Liver (tissue), 9 donors: ENCODE data around the gene TJP2. TPM values are rescaled to one million over a fixed set of nuclear protein-coding genes. Genes with fewer than 3 reads are reported as not detected.

ENCODE experiments used
- DNase-seq: peaks from one replicate; pipeline ENCODE4 v3.0.0-alpha.2; 2017; ENCODE audit warnings: low spot score
- H3K27ac ChIP-seq, 2 donors: one replicate each; pipeline ENCODE4 v1.7.0; 2013; ENCODE audit warnings: inconsistent platforms in 2 of 2, low read length in 2 of 2, control low read depth in 1 of 2, low read depth in 1 of 2, mild to moderate bottlenecking in 1 of 2
- H3K27me3 ChIP-seq, 4 donors: one replicate each; pipeline versions ENCODE4 v1.6.1 to v1.7.0; 2013; ENCODE audit warnings: low read length in 3 of 4, inconsistent platforms in 1 of 4, mild to moderate bottlenecking in 1 of 4, moderate library complexity in 1 of 4; ENCODE audit not compliant: control insufficient read depth in 4 of 4, insufficient read depth in 4 of 4
- H3K36me3 ChIP-seq, 4 donors: one replicate each; pipeline versions ENCODE4 v1.6.1 to v1.7.0; 2013; ENCODE audit warnings: low read length in 3 of 4, mild to moderate bottlenecking in 3 of 4, low read depth in 1 of 4, moderate library complexity in 1 of 4; ENCODE audit not compliant: control insufficient read depth in 4 of 4, insufficient read depth in 3 of 4
- H3K4me1 ChIP-seq, 4 donors: one replicate each; pipeline versions ENCODE4 v1.6.1 to v1.7.0; 2013; ENCODE audit warnings: low read length in 3 of 4, mild to moderate bottlenecking in 3 of 4, moderate library complexity in 1 of 4; ENCODE audit not compliant: control insufficient read depth in 4 of 4, insufficient read depth in 4 of 4
- H3K4me3 ChIP-seq, 3 donors: one replicate each; pipeline versions ENCODE4 v1.6.1 to v1.7.0; 2013; ENCODE audit warnings: low read length in 3 of 3, control low read depth in 1 of 3, low read depth in 1 of 3, mild to moderate bottlenecking in 1 of 3
- H3K9ac ChIP-seq, 2 donors: one replicate each; pipeline ENCODE4 v1.7.0; 2013; ENCODE audit warnings: low read length in 2 of 2, mild to moderate bottlenecking in 2 of 2, moderate library complexity in 2 of 2, control low read depth in 1 of 2, low read depth in 1 of 2
- H3K9me3 ChIP-seq, 4 donors: one replicate each; pipeline versions ENCODE4 v1.6.1 to v1.7.0; 2013; ENCODE audit warnings: low read length in 3 of 4; ENCODE audit not compliant: control insufficient read depth in 4 of 4
- EGR1 ChIP-seq, 2 donors: IDR thresholded peaks; 2 replicates each; pipeline ENCODE4 v1.6.1; 2016 to 2018; ENCODE audit warnings: antibody characterized with exemption in 2 of 2, low read depth in 2 of 2
- FOXA1 ChIP-seq: IDR thresholded peaks from 2 replicates; pipeline ENCODE4 v1.6.1; 2016; ENCODE audit warnings: antibody characterized with exemption
- FOXA2 ChIP-seq: IDR thresholded peaks from 2 replicates; pipeline ENCODE4 v1.6.1; 2016; ENCODE audit warnings: antibody characterized with exemption
- GABPA ChIP-seq, 2 donors: IDR thresholded peaks in 1 of 2; conservative IDR thresholded peaks in 1 of 2; 2 replicates each; pipeline ENCODE4 v1.6.1; 2016; ENCODE audit warnings: antibody characterized with exemption in 2 of 2, mild to moderate bottlenecking in 1 of 2, moderate library complexity in 1 of 2
- HNF4A ChIP-seq, 2 donors: conservative IDR thresholded peaks; 2 replicates each; pipeline ENCODE4 v1.6.1; 2016; ENCODE audit warnings: antibody characterized with exemption in 2 of 2, mild to moderate bottlenecking in 2 of 2
- HNF4G ChIP-seq: IDR thresholded peaks from 2 replicates; pipeline ENCODE4 v1.6.1; 2016; ENCODE audit warnings: antibody characterized with exemption
- JUND ChIP-seq, 2 donors: IDR thresholded peaks; 2 replicates each; pipeline ENCODE4 v1.6.1; 2016; ENCODE audit warnings: antibody characterized with exemption in 2 of 2
- NR2F2 ChIP-seq: IDR thresholded peaks from 2 replicates; pipeline ENCODE4 v1.6.1; 2016; ENCODE audit warnings: antibody characterized with exemption
- RAD21 ChIP-seq, 2 donors: IDR thresholded peaks; 2 replicates each; pipeline ENCODE4 v1.6.1; 2016; ENCODE audit warnings: antibody characterized with exemption in 2 of 2, mild to moderate bottlenecking in 2 of 2
- RXRA ChIP-seq, 2 donors: IDR thresholded peaks; 2 replicates each; pipeline ENCODE4 v1.6.1; 2017 to 2018; ENCODE audit warnings: antibody characterized with exemption in 2 of 2, mild to moderate bottlenecking in 1 of 2
- SP1 ChIP-seq: IDR thresholded peaks from 2 replicates; pipeline ENCODE4 v1.6.1; 2018; ENCODE audit warnings: antibody characterized with exemption, mild to moderate bottlenecking
- YY1 ChIP-seq: IDR thresholded peaks from 2 replicates; pipeline ENCODE4 v1.6.1; 2016; ENCODE audit warnings: antibody characterized with exemption, mild to moderate bottlenecking
- WGBS: extraction: QIAGEN DNeasy Blood & Tissue Kit; methylation state at CpG from one replicate; pipeline ENCODE4 v1.1.7; 2013; 5-methylcytosine and 5-hydroxymethylcytosine counted together
- polyA plus RNA-seq, 2 donors: library from polyadenylated mRNA; stranded (reverse) in 1 of 2; unstranded in 1 of 2; fragments of 200-250 nt in 1 of 2; fragments of >200 nt in 1 of 2; fragmentation: Nextera tagmentation in 1 of 2; extraction: Ambion mirVana in 1 of 2; gene quantifications; one replicate each; pipeline versions ENCODE4 v1.2.1 to v1.2.3, GENCODE V29; 2013 to 2015
- total RNA-seq, 2 donors: library from RNA; depleted of rRNA; stranded (reverse); fragments of >200 nt; gene quantifications; one replicate each; pipeline ENCODE4 v1.2.3, GENCODE V29; 2014
- TF ChIP-seq, protein P1 (sequence below): IDR thresholded peaks from 2 replicates; pipeline ENCODE4 v1.6.1; 2016; ENCODE audit warnings: antibody characterized with exemption
- TF ChIP-seq, protein P2 (sequence below): fragments of 150-350 bp; IDR thresholded peaks from 2 replicates; pipeline ENCODE4 v1.5.1; 2017; ENCODE audit warnings: improper control_type of control experiment, low read depth, low read length; ENCODE audit not compliant: missing input control
- TF ChIP-seq, protein P3 (sequence below): IDR thresholded peaks from 2 replicates; pipeline ENCODE4 v1.6.1; 2016; ENCODE audit warnings: antibody characterized with exemption
- TF ChIP-seq, protein P4 (sequence below): IDR thresholded peaks from 2 replicates; pipeline ENCODE4 v1.6.1; 2016; ENCODE audit warnings: antibody characterized with exemption, mild to moderate bottlenecking
- donor health status: healthy.
- donor health status: healthy.
- donor health status: healthy.
- donor health status: healthy.
- donor health status: healthy.

TJP2 gene
- total and polyA plus RNA-seq, 4 donors: 23.2 to 74.0 (median 32.6) TPM

DNA sequence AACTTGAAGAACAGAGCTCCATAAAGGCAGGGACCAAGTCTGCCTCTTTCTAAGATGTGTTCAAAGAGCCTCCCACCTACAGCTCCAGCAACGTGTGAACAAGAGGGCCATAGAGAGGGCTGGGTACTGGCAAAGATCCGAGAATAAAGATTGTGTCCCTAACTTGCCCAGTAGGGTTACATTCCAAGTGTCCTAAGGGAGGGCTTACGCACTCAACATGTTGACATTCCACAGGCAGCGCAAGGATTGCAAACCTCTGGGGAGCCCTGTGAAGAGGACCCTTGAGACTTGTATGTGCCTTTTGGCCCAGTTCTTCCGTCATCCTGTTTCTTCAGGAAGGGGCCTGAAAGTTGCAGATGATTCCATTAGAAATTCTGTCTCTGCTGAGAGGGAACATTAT, 102.7 kb downstream of the TJP2 start:
- H3K4me3 ChIP-seq: no peak overlapping the region
- no peaks in the 10 kb centered on the region for H3K27me3 ChIP-seq
- no peaks in the 10 kb centered on the region for H3K4me1 ChIP-seq
- no peak overlapping the region for H3K9ac ChIP-seq
- WGBS: 86% methylated on average over 5 of the region's 5 CpGs
- TF ChIP-seq, protein P1, sequence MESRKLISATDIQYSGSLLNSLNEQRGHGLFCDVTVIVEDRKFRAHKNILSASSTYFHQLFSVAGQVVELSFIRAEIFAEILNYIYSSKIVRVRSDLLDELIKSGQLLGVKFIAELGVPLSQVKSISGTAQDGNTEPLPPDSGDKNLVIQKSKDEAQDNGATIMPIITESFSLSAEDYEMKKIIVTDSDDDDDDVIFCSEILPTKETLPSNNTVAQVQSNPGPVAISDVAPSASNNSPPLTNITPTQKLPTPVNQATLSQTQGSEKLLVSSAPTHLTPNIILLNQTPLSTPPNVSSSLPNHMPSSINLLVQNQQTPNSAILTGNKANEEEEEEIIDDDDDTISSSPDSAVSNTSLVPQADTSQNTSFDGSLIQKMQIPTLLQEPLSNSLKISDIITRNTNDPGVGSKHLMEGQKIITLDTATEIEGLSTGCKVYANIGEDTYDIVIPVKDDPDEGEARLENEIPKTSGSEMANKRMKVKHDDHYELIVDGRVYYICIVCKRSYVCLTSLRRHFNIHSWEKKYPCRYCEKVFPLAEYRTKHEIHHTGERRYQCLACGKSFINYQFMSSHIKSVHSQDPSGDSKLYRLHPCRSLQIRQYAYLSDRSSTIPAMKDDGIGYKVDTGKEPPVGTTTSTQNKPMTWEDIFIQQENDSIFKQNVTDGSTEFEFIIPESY: no peak
- TF ChIP-seq EGR1 (IDR thresholded peaks at IDR 0.05; ENCODE audit: low read depth in 2 of 2) (no peak), FOXA1 (no peak), SP1 (no peak), JUND (IDR thresholded peaks at IDR 0.05) (no peak), YY1 (no peak), HNF4G (no peak), RAD21 (IDR thresholded peaks at IDR 0.05) (no peak), NR2F2 (no peak)
- TF ChIP-seq, protein P2, sequence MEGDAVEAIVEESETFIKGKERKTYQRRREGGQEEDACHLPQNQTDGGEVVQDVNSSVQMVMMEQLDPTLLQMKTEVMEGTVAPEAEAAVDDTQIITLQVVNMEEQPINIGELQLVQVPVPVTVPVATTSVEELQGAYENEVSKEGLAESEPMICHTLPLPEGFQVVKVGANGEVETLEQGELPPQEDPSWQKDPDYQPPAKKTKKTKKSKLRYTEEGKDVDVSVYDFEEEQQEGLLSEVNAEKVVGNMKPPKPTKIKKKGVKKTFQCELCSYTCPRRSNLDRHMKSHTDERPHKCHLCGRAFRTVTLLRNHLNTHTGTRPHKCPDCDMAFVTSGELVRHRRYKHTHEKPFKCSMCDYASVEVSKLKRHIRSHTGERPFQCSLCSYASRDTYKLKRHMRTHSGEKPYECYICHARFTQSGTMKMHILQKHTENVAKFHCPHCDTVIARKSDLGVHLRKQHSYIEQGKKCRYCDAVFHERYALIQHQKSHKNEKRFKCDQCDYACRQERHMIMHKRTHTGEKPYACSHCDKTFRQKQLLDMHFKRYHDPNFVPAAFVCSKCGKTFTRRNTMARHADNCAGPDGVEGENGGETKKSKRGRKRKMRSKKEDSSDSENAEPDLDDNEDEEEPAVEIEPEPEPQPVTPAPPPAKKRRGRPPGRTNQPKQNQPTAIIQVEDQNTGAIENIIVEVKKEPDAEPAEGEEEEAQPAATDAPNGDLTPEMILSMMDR: no peak
- TF ChIP-seq, protein P3, sequence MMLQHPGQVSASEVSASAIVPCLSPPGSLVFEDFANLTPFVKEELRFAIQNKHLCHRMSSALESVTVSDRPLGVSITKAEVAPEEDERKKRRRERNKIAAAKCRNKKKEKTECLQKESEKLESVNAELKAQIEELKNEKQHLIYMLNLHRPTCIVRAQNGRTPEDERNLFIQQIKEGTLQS: no peak
- H3K27ac ChIP-seq: no peak overlapping the region
- peaks cover 0 to 5% (median 2%) of the 10 kb centered on the region in 4 donors for H3K9me3 ChIP-seq
- no peaks in the 10 kb centered on the region for H3K36me3 ChIP-seq
- no peak for DNase-seq

DNA sequence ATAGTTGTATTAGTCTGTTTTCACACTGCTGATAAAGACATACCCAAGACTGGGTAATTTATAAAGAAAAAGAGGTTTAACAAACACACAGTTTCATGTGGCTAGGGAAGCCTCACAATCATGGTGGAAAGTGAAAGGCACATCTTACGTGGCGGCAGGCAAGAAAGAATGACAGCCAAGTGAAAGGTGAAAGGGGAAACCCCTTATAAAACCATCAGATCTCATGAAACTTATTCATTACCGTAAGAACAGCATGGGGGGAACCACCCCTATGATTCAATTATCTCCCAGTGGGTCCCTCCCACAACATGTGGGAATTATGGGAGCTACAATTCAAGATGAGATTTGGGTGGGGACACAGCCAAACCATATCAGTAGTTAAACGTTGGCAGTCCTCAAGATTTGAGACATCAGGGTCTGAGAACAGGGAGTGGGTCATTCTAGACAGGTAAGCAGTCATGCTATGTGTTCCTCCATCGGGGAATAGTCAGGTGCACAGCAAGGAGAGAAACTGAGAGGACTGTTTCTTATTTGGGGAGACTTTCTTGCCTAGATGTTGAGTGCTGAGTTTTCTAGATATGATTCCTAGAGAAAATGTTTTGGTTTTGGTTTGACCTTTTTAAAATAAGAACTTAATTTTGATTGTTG, 105.1 kb downstream of the TJP2 start:
- 86% methylated on average over 5 of the region's 5 CpGs for WGBS
- H3K4me1 ChIP-seq: no peaks in the 10 kb centered on the region
- no peak overlapping the region for H3K4me3 ChIP-seq
- no peak overlapping the region for H3K27ac ChIP-seq
- DNase-seq: no peak
- H3K9ac ChIP-seq: no peak overlapping the region
- no peaks in the 10 kb centered on the region for H3K36me3 ChIP-seq
- H3K9me3 ChIP-seq: peaks cover 0 to 4% (median under 1%) of the 10 kb centered on the region in 4 donors
- no peak for TF ChIP-seq GABPA (IDR thresholded peaks at IDR 0.05 in 1 of 2, conservative IDR thresholded peaks at IDR 0.05 in 1 of 2)
- TF ChIP-seq EGR1 (IDR thresholded peaks at IDR 0.05; ENCODE audit: low read depth in 2 of 2): no peak
- H3K27me3 ChIP-seq: no peaks in the 10 kb centered on the region

DNA sequence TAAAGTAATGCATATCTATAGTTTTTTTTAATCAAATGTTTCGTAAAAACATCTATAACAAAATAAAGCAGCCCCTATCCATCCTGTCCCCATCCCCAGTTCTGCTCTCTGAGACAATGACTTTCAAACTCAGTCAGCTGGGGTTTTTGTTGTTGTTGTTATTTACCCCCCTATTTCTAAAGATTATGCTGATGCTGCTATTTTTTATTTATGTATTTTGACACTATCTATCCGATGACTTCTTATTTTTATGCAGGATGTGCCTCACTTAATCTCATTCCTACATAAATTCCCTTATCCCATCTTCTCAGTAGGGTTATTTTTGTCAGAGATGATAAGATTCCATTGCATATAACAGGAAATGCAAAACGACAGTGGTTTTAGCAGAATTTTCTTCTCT, 105.7 kb downstream of the TJP2 start:
- Histone ChIP-seq H3K4me3 (no peak overlapping the region), H3K9ac (no peak overlapping the region)
- 35% methylated on average over 3 of the region's 3 CpGs for WGBS

More for the DNA sequence above, 105.7 kb downstream of the TJP2 start:
- Histone ChIP-seq H3K4me1 (no peaks in the 10 kb centered on the region), H3K36me3 (no peaks in the 10 kb centered on the region), H3K9me3 (peaks cover 0 to 2% (median 0%) of the 10 kb centered on the region in 4 donors), H3K27me3 (no peaks in the 10 kb centered on the region), H3K27ac (no peak overlapping the region)
- DNase-seq: no peak
- no peak for TF ChIP-seq RXRA (IDR thresholded peaks at IDR 0.05)
- no peak for TF ChIP-seq FOXA2
- TF ChIP-seq YY1: no peak
- TF ChIP-seq HNF4A (conservative IDR thresholded peaks at IDR 0.05): no peak
- TF ChIP-seq, protein P4, sequence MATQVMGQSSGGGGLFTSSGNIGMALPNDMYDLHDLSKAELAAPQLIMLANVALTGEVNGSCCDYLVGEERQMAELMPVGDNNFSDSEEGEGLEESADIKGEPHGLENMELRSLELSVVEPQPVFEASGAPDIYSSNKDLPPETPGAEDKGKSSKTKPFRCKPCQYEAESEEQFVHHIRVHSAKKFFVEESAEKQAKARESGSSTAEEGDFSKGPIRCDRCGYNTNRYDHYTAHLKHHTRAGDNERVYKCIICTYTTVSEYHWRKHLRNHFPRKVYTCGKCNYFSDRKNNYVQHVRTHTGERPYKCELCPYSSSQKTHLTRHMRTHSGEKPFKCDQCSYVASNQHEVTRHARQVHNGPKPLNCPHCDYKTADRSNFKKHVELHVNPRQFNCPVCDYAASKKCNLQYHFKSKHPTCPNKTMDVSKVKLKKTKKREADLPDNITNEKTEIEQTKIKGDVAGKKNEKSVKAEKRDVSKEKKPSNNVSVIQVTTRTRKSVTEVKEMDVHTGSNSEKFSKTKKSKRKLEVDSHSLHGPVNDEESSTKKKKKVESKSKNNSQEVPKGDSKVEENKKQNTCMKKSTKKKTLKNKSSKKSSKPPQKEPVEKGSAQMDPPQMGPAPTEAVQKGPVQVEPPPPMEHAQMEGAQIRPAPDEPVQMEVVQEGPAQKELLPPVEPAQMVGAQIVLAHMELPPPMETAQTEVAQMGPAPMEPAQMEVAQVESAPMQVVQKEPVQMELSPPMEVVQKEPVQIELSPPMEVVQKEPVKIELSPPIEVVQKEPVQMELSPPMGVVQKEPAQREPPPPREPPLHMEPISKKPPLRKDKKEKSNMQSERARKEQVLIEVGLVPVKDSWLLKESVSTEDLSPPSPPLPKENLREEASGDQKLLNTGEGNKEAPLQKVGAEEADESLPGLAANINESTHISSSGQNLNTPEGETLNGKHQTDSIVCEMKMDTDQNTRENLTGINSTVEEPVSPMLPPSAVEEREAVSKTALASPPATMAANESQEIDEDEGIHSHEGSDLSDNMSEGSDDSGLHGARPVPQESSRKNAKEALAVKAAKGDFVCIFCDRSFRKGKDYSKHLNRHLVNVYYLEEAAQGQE: no peak
- TF ChIP-seq, protein P2: no peak
